ES-I3 (cell line): Measurements from ENCODE around the gene SMURF2.
A peak's percentile ranks its signal among the peaks of the same experiment; 100 is the strongest.

Experiments used
- H3K36me3 ChIP-seq: 2 replicates; pipeline ENCODE4 v1.6.1; 2013; ENCODE audit warnings: mild to moderate bottlenecking, low read length, control low read depth, moderate library complexity; ENCODE audit not compliant: insufficient read depth
- H3K4me1 ChIP-seq: 2 replicates; pipeline ENCODE4 v1.6.1; 2013; ENCODE audit warnings: mild to moderate bottlenecking, control low read depth, low read length; ENCODE audit not compliant: insufficient read depth
- H3K9ac ChIP-seq: 2 replicates; pipeline ENCODE4 v1.6.1; 2013; ENCODE audit warnings: low read depth, mild to moderate bottlenecking, low read length, moderate library complexity
- H3K9me3 ChIP-seq: 2 replicates; pipeline ENCODE4 v1.6.1; 2013; ENCODE audit warnings: mild to moderate bottlenecking, low read length, moderate library complexity; ENCODE audit not compliant: control insufficient read depth, insufficient read depth

Gene SMURF2

DNA sequence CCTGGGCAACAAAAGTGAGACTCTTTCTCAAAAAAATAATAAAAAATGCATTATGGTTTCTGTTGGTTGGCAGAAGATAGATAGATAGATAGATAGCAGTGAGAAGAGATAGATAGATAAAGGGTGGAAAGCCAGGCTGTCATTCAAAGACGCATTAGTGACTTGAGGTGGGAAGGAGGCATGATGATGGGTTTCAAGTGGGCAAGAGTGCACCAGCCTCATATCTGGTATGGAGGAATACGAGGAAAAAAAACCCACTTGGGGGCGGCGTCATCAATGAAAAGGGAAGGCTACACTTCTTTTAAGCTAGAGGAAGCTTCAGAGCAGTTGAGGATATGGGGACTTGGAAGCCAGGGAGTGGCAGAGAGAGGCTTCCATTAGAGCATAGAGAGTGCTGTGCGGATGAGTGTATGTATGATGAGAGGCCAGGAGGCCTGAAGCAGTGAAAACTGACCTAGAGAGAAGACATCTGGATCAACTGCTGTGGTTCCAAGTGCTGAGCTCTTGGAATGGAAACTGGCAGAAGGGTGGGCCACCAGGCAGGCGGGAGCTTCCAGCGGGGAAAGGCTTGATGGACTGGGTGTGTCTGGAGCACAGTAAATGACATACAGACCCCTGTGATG lies 123.5 kb downstream of the SMURF2 start:
- no peak overlapping the region for H3K9ac ChIP-seq
- no peaks in the 10 kb centered on the region for H3K9me3 ChIP-seq
- no peaks in the 10 kb centered on the region for H3K4me1 ChIP-seq
- H3K36me3 ChIP-seq = peaks cover 36% of the 10 kb centered on the region

DNA sequence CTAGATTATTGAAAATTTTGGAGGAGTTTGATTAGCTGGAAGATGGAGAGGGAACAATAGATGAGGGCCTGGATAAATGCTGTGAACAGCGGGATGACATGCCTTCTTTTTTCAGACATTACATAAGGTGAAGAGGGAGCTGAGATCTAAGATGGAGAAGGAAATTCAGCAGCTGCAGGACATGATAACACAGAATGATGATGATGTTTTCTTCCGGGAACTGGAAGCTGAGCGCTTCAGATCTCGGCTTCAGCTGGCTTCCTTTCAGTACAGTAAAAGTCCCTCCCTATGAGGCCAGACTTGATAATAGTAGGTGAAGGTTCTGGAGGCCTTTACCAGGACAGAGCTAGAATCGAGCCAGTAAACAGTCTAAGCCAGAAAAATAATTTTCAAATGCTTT lies 124.6 kb downstream of the SMURF2 start:
- peaks cover 46% of the 10 kb centered on the region for H3K36me3 ChIP-seq
- H3K4me1 ChIP-seq = no peaks in the 10 kb centered on the region
- H3K9ac ChIP-seq = no peak overlapping the region
- H3K9me3 ChIP-seq = no peaks in the 10 kb centered on the region

GRCh38 chr17:64536913-64537312 lies 125.2 kb downstream of the SMURF2 start:
- Histone ChIP-seq H3K9ac (no peak overlapping the region), H3K36me3 (peaks cover 50% of the 10 kb centered on the region), H3K4me1 (no peaks in the 10 kb centered on the region), H3K9me3 (no peaks in the 10 kb centered on the region)

DNA sequence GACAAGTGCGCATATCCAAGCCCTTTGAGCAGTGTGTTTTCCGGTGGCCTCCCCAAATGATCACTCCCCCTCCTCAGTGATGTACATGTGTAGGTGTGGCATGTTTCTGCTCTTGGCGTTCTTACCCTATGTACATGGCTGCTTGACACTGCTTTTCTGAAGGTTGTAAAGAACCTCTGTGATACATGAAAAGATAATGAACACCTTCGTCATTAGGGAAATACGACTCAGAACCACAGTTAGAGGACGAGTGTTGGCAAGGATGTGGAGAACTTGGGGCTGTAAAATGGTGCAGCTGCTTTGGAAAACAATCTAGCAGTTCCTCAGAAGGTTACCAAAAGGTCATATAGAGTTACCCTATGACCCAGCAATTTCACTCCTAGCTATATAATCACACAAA lies 126.8 kb downstream of the SMURF2 start:
- Histone ChIP-seq H3K36me3 (peaks cover 61% of the 10 kb centered on the region), H3K9me3 (no peaks in the 10 kb centered on the region), H3K9ac (no peak overlapping the region), H3K4me1 (no peaks in the 10 kb centered on the region)

DNA sequence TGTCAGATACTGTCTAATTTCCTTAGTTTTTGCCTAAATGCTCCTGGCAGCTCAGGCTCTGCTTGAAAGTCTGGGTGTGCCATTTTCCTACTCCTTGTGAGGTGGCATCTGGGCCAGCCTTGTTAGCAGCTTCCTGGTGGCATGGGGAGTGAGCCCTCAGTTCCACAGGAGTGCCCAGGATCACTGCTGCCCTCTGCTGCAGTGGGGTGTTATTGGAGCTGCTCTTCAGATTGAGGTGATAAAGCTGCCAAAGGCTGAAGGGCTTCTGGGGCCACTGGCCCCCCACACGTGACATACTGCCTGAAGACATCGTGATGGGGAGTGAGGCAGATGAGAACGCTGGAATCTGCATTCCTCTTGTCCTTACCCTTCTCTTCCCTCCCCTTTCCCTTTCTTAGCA lies 127.9 kb downstream of the SMURF2 start:
- Histone ChIP-seq H3K36me3 (peaks cover 63% of the 10 kb centered on the region), H3K9ac (no peak overlapping the region), H3K4me1 (no peaks in the 10 kb centered on the region), H3K9me3 (no peaks in the 10 kb centered on the region)

DNA sequence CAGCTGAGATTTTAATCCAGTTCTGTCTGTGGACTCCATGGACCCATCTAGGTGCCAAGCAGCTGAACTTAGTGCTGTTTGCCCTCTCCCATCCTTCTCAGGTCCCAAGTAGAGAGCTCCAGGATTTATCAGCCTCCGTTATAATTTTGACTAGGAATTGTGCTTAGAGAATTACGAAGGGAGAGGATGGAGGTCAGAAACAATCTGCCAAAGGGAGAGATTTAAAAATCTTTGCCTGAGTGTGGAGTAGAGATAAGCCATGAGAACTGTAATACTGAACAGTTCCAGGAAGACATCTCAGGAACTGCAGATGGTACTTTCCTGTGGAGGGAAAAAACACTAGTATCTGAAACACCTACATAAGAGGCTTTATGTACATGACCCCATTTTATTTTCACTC lies 128.3 kb downstream of the SMURF2 start:
- Histone ChIP-seq H3K36me3 (peaks cover 67% of the 10 kb centered on the region), H3K4me1 (no peaks in the 10 kb centered on the region), H3K9me3 (no peaks in the 10 kb centered on the region), H3K9ac (no peak overlapping the region)

- Histone ChIP-seq H3K9ac (no peak overlapping the region), H3K4me1 (no peaks in the 10 kb centered on the region), H3K9me3 (no peaks in the 10 kb centered on the region), H3K36me3 (peaks cover 71% of the 10 kb centered on the region)
Measured at GRCh38 chr17:64532409-64532808, 129.7 kb downstream of the SMURF2 start.

GRCh38 chr17:64531955-64532371 lies 130.1 kb downstream of the SMURF2 start:
- Histone ChIP-seq H3K4me1 (no peaks in the 10 kb centered on the region), H3K9me3 (no peaks in the 10 kb centered on the region), H3K36me3 (peaks cover 73% of the 10 kb centered on the region), H3K9ac (no peak overlapping the region)

- Histone ChIP-seq H3K36me3 (peaks cover 72% of the 10 kb centered on the region), H3K9ac (no peak overlapping the region), H3K4me1 (no peaks in the 10 kb centered on the region), H3K9me3 (no peaks in the 10 kb centered on the region)
Measured at GRCh38 chr17:64529221-64529620, 132.9 kb downstream of the SMURF2 start.

- peaks cover 69% of the 10 kb centered on the region for H3K36me3 ChIP-seq
- no peaks in the 10 kb centered on the region for H3K4me1 ChIP-seq
- no peaks in the 10 kb centered on the region for H3K9me3 ChIP-seq
- H3K9ac ChIP-seq = no peak overlapping the region
Measured at GRCh38 chr17:64527914-64528313, 134.2 kb downstream of the SMURF2 start.

GRCh38 chr17:64520359-64520758 lies 141.7 kb downstream of the SMURF2 start:
- H3K9ac ChIP-seq = no peak overlapping the region
- H3K9me3 ChIP-seq = no peaks in the 10 kb centered on the region
- peaks cover 57% of the 10 kb centered on the region for H3K36me3 ChIP-seq
- no peaks in the 10 kb centered on the region for H3K4me1 ChIP-seq

DNA sequence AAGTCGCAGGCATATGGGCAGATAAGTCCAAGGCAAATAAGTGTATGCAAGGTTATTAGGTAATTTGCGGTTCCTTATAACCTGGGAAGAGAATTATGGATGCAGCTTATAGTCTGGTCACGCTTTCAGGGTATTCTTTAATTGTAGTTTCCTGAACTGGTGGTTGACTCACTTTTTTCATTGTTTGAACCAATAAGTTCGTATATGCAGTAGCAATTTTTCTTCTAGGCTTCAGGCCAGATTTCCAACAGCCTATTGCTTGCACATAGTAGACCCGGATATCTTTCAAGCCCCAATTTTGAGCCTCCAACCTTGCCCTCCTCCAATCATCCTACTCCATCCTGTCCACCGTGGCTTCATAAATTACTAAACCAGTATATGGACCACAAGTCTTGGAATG lies 142.5 kb downstream of the SMURF2 start:
- Histone ChIP-seq H3K36me3 (peaks cover 57% of the 10 kb centered on the region), H3K4me1 (no peaks in the 10 kb centered on the region), H3K9me3 (no peaks in the 10 kb centered on the region), H3K9ac (no peak overlapping the region)

- H3K9me3 ChIP-seq = no peaks in the 10 kb centered on the region
- no peak overlapping the region for H3K9ac ChIP-seq
- H3K4me1 ChIP-seq = no peaks in the 10 kb centered on the region
- H3K36me3 ChIP-seq = peaks cover 52% of the 10 kb centered on the region
Measured at GRCh38 chr17:64515829-64516228, 146.3 kb downstream of the SMURF2 start.

DNA sequence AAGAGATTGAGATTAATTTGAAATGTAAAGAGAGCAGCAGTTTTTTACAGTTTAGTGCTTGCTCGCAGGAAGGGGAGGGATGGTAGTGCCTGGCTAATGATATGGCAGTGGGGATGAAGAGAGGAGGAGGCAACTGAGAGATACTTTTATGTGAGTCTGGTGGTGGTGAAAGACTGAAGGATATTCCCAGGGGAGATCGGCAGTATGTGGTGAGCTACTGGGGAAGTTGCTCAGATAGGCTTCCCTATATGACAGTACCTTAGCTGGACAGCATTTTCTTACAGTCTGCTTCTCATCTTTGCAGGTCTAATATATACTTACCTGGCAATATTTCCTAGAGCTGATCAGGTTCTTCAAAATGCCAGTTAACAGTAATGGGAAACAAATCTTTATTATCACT lies 146.7 kb downstream of the SMURF2 start:
- no peaks in the 10 kb centered on the region for H3K4me1 ChIP-seq
- H3K9ac ChIP-seq = no peak overlapping the region
- no peaks in the 10 kb centered on the region for H3K9me3 ChIP-seq
- peaks cover 52% of the 10 kb centered on the region for H3K36me3 ChIP-seq

DNA sequence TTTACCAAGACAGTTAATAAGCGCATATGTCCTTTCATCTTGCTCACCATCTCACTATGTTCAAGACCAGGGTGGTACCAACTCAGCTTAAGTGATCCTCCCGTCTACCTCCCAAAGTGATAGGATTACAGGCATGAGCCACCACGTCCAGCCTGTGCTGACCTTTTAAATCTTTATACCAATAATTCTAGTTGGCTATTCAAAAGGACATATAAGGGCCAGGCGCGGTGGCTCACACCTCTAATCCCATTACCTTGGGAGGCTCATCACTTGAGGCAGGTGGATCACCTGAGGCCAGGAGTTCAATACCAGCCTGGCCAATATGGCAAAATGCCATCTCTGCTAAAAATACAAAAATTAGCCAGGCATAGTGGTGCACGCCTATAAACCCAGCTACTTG lies 152.9 kb downstream of the SMURF2 start:
- Histone ChIP-seq H3K9ac (no peak overlapping the region), H3K9me3 (no peaks in the 10 kb centered on the region), H3K36me3 (peaks cover 34% of the 10 kb centered on the region), H3K4me1 (peaks cover 3% of the 10 kb centered on the region)

DNA sequence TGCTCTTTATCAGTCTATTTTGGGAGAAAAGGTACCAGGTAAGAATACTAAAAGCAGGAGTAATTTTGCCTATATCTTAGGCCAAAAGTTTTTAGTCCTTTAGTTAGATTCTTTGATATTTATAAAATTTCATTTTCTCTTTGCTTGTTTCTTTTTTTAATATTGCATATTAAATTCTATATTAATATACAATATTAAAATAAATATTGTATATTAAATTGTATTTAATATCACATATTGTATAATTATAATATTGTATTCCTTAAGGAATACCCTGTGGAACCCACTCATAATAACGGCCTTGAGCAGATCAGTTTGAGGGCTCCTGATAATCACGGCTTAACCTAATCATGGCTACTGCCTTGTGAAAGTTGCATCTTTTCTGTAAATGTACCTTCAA lies 153.4 kb downstream of the SMURF2 start:
- Histone ChIP-seq H3K9ac (0 out of 2 replicates have a peak overlapping the region, but pooled peaks have one; percentile 99), H3K4me1 (peaks cover 7% of the 10 kb centered on the region), H3K9me3 (no peaks in the 10 kb centered on the region), H3K36me3 (peaks cover 39% of the 10 kb centered on the region)
